Activated B cell treated with CpG ODN at 0.5 μM for 24 hours (primary cell): ENCODE results near the gene LYZL6. TPM values are rescaled to one million over a fixed set of nuclear protein-coding genes. Genes with fewer than 3 reads are reported as not detected.

Experiments used
- ATAC-seq: fragments of 200-7000 bp; cut with Tn5 transposase; one replicate; pipeline ENCODE4 v1.10.0; 2021; ENCODE audit warnings: low read depth, mild to moderate bottlenecking, moderate library complexity
- CTCF ChIA-PET: fragments of 350-600 bp; sonication (Branson Sonifier 250); formaldehyde crosslinking; loops from one replicate; lab custom pipeline; 2021; ENCODE audit warnings: antibody characterized with exemption; lab: Charles Lee
- POLR2A ChIA-PET: fragments of 350-600 bp; sonication (Branson Sonifier 250); formaldehyde crosslinking; loops from one replicate; lab custom pipeline; 2021; ENCODE audit warnings: antibody characterized with exemption; lab: Charles Lee
- DNase-seq: peaks from one replicate; pipeline ENCODE4 v3.0.0; 2022
- H3K27ac Mint-ChIP-seq: one replicate; pipeline ENCODE4 v1.8.0; 2020; ENCODE audit warnings: mixed read lengths
- H3K27me3 Mint-ChIP-seq: one replicate; pipeline ENCODE4 v1.8.0; 2021; ENCODE audit warnings: mixed read lengths
- H3K36me3 Mint-ChIP-seq: one replicate; pipeline ENCODE4 v1.8.0; 2021; ENCODE audit warnings: low read depth, mixed read lengths
- H3K4me1 Mint-ChIP-seq: one replicate; pipeline ENCODE4 v1.8.0; 2021; ENCODE audit warnings: mixed read lengths
- H3K4me3 Mint-ChIP-seq: one replicate; pipeline ENCODE4 v1.8.0; 2020; ENCODE audit warnings: mild to moderate bottlenecking, mixed read lengths
- H3K9me3 Mint-ChIP-seq: one replicate; pipeline ENCODE4 v1.8.0; 2020; ENCODE audit warnings: mixed read lengths
- intact Hi-C: fragments of 100-400 bp; cut with micrococcal nuclease; formaldehyde crosslinking; loops from one replicate; pipeline ENCODE4 v1.15.1; 2024
- total RNA-seq: library from RNA; stranded (reverse); gene quantifications from 2 replicates; pipeline ENCODE4 v1.2.3, GENCODE V29; 2022
- TF ChIP-seq, protein P1 (sequence below): fragments of 200-600 bp; IDR thresholded peaks from one replicate; pipeline ENCODE4 v1.8.0; 2022; ENCODE audit warnings: antibody characterized with exemption, mild to moderate bottlenecking

Gene LYZL6
- total RNA-seq, 1 donor from 2014 or later, result not detected

DNA sequence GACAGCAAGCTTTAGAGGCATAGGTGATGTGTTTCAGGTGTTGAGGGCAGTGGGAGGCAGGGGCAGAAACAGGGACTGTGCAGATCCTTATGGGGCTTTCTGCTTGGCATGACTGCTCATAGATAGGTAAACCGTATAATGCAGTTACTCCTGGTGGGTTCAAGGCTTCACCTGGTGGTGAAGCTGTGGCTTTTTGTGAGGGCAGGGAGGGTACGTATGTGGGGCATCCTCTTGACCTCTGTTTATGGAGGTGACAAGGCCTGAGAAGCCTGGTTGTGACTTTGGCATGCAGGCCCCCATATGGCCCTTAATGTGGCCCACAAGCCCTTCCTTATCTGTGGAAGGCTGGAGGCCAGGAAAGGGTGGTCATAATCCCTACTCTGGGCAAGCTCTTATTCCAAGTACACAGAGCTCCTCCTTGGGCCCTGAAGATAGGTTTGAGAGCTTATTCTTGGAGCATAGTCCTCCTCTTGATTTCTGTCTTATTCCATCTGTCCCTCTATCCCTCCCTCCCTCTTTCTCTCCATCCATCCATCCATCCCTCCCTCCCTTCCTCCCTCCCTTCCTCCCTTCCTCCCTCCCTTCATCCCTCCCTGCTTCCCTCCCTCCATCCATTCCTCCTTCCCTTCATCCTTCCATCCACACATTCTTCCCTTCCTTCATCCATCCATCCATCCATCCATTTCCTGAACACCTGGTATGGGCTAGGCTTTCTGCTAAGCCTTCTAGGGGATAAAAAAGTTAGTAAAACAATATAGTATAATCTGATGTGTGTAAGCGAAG is 39.1 kb upstream of the LYZL6 start:
- TF ChIP-seq, protein P1, sequence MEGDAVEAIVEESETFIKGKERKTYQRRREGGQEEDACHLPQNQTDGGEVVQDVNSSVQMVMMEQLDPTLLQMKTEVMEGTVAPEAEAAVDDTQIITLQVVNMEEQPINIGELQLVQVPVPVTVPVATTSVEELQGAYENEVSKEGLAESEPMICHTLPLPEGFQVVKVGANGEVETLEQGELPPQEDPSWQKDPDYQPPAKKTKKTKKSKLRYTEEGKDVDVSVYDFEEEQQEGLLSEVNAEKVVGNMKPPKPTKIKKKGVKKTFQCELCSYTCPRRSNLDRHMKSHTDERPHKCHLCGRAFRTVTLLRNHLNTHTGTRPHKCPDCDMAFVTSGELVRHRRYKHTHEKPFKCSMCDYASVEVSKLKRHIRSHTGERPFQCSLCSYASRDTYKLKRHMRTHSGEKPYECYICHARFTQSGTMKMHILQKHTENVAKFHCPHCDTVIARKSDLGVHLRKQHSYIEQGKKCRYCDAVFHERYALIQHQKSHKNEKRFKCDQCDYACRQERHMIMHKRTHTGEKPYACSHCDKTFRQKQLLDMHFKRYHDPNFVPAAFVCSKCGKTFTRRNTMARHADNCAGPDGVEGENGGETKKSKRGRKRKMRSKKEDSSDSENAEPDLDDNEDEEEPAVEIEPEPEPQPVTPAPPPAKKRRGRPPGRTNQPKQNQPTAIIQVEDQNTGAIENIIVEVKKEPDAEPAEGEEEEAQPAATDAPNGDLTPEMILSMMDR, result no peak
- H3K27ac Mint-ChIP-seq, result no peak overlapping the region
- H3K36me3 Mint-ChIP-seq, result no peaks in the 10 kb centered on the region
- ATAC-seq, result no peak
- peaks cover 7% of the 10 kb centered on the region for H3K4me1 Mint-ChIP-seq
- ChIA-PET CTCF (interaction anchor here (0.7 to 19.6 kb wide), 10 partner anchors 9 to 500 kb away, joined by 3 to 481 read pairs (median 6); no protein-coding TSS in a partner anchor), POLR2A (no interaction called here)
- intact Hi-C loops, result loop anchor here (1.0 kb wide), 1 partner anchor 167 kb away; no protein-coding TSS in a partner anchor
- no peaks in the 10 kb centered on the region for H3K9me3 Mint-ChIP-seq
- H3K4me3 Mint-ChIP-seq, result no peak overlapping the region
- H3K27me3 Mint-ChIP-seq, result peaks cover 11% of the 10 kb centered on the region
- DNase-seq, result no peak

DNA sequence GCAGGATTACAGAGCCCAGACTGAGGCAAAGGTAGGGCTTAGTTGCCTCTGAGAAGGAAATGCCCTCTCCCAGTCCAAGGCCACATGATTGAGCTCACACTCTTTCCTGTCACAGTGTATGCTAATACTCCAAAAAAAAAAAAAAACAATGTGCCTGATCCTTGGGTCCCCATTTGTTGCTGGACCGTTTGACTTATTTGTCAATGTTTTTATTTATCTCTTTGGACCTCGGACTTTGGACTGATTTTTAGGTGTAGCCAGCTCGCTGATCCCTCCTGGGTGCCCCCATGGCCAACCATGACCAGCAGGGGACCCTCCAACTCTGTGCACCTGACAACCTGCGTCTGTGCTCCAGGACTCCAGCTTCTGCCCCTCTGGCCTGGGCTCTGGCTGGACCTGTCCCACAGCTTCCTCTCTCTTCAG is 38.4 kb upstream of the LYZL6 start:
- ATAC-seq (peak; percentile 54), DNase-seq (no peak)
- TF ChIP-seq, protein P1, result no peak
- Mint-ChIP-seq H3K36me3 (no peaks in the 10 kb centered on the region), H3K27ac (no peak overlapping the region), H3K4me1 (peaks cover 12% of the 10 kb centered on the region), H3K27me3 (peaks cover 11% of the 10 kb centered on the region), H3K9me3 (no peaks in the 10 kb centered on the region), H3K4me3 (no peak overlapping the region)
- intact Hi-C loops, result loop anchor here (1.0 kb wide), 1 partner anchor 167 kb away; no protein-coding TSS in a partner anchor
- ChIA-PET CTCF (interaction anchor here (0.7 to 19.6 kb wide), 10 partner anchors 8 to 501 kb away, joined by 3 to 481 read pairs (median 6); no protein-coding TSS in a partner anchor), POLR2A (no interaction called here)

GRCh38 chr17:35981246-35981645 is 37.7 kb upstream of the LYZL6 start, which contains the start of gene CCL16:
CCL16 (minus strand) TSS chr17:35981497; CDS start chr17:35981420, 77 bp downstream.
- peaks cover 11% of the 10 kb centered on the region for H3K27me3 Mint-ChIP-seq
- no peaks in the 10 kb centered on the region for H3K36me3 Mint-ChIP-seq
- H3K4me1 Mint-ChIP-seq, result peaks cover 18% of the 10 kb centered on the region
- ATAC-seq, result no peak
- ChIA-PET CTCF (interaction anchor here (1.7 to 19.6 kb wide), 3 partner anchors 12 to 166 kb away, joined by 5 to 481 read pairs (median 9); no protein-coding TSS in a partner anchor), POLR2A (no interaction called here)
- intact Hi-C loops, result no loop called here
- H3K9me3 Mint-ChIP-seq, result no peaks in the 10 kb centered on the region
- H3K27ac Mint-ChIP-seq, result no peak within 1 kb of the TSS
- DNase-seq, result no peak
- TF ChIP-seq, protein P1, result no peak
- no peak within 1 kb of the TSS for H3K4me3 Mint-ChIP-seq

DNA sequence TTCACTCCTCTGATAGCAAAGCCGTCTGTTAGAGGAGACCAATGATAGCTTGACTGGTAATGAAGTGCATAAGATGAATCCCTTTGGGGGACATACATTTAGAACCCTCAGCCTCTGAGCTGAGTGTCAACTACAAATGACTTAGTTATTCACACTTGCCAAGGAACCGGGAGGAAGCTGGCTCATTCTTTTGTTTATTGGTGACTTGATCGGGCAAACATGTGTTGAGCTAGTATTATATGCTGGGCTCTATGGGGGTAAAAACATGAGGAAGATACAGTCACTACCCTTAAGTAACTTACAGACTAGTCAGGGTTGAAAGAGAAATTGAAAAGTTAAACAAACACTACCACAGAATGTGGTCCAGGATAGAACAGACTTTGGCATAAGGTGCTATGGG is 34.8 kb upstream of the LYZL6 start:
- H3K36me3 Mint-ChIP-seq, result no peaks in the 10 kb centered on the region
- H3K4me1 Mint-ChIP-seq, result peaks cover 21% of the 10 kb centered on the region
- POLR2A ChIA-PET, result no interaction called here
- no peaks in the 10 kb centered on the region for H3K9me3 Mint-ChIP-seq
- no peak for ATAC-seq
- DNase-seq, result no peak
- CTCF ChIA-PET, result interaction anchor here (1.7 to 19.6 kb wide), 3 partner anchors 9 to 169 kb away, joined by 7 to 481 read pairs (median 10); no protein-coding TSS in a partner anchor
- TF ChIP-seq, protein P1, result no peak
- H3K27ac Mint-ChIP-seq, result no peak overlapping the region
- H3K4me3 Mint-ChIP-seq, result no peak overlapping the region
- H3K27me3 Mint-ChIP-seq, result peaks cover 10% of the 10 kb centered on the region
- intact Hi-C loops, result no loop called here

DNA sequence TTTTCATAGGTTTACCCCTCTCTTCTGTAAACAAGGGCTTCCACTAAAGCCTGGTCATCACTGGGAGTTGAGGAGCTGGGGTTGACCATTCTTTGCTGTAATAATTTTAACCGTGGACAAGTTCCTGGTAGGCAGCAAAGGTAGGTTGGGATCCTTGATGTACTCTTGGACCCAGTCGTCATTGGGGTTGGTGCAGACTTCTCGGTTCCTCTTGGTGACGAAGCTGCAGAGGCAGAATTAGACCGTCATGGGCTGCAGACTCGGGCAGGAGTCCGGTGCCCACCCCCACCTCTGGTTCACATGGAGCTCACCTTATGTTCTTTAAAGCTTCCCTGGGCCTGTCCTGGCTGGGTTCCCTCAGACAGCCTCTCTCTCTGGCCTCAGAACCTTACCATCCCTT is 34.0 kb upstream of the LYZL6 start:
- H3K27me3 Mint-ChIP-seq, result peaks cover 10% of the 10 kb centered on the region
- H3K4me3 Mint-ChIP-seq, result no peak overlapping the region
- no peak for DNase-seq
- H3K27ac Mint-ChIP-seq, result no peak overlapping the region
- TF ChIP-seq, protein P1, result no peak
- no peaks in the 10 kb centered on the region for H3K9me3 Mint-ChIP-seq
- CTCF ChIA-PET, result interaction anchor here (1.7 to 19.6 kb wide), 3 partner anchors 8 to 170 kb away, joined by 7 to 481 read pairs (median 10); no protein-coding TSS in a partner anchor
- no peaks in the 10 kb centered on the region for H3K36me3 Mint-ChIP-seq
- H3K4me1 Mint-ChIP-seq, result peaks cover 21% of the 10 kb centered on the region
- ATAC-seq, result peak; percentile 69
- intact Hi-C loops, result loop anchor here (1.0 kb wide), 1 partner anchor 113 kb away; the partner anchor contains the start of gene CCL3
- POLR2A ChIA-PET, result no interaction called here
